GM19455 (cell line): ENCODE results near the gene GFM2.
"Not testable (repeated sequence)": the region's sequence is repeated elsewhere in the genome, so short reads cannot be mapped to it uniquely, and the experiment has no call there.

Source experiments
- ATAC-seq: cut with Tn5 transposase; IDR thresholded peaks from one replicate; pipeline ENCODE4 v1.9.1; 2021; ENCODE audit not compliant: unreplicated experiment

Gene GFM2

GRCh38 chr5:74725331-74725730, 41.6 kb downstream of the GFM2 start:
- no peak for ATAC-seq

GRCh38 chr5:74722271-74722670, 44.6 kb downstream of the GFM2 start:
- ATAC-seq: no peak

GRCh38 chr5:74717596-74717995, 49.3 kb downstream of the GFM2 start:
- no peak for ATAC-seq

- no peak for ATAC-seq
These were observed 73.7 kb downstream of the GFM2 start for GRCh38 chr5:74693191-74693590.

GRCh38 chr5:74686962-74687751, 79.8 kb downstream of the GFM2 start:
- no peak for ATAC-seq

- peak; percentile 48 for ATAC-seq
These were observed 80.8 kb downstream of the GFM2 start for GRCh38 chr5:74685979-74686631.

- ATAC-seq: peak; percentile 74
These were observed 81.7 kb downstream of the GFM2 start, which contains the start of gene HEXB for GRCh38 chr5:74684900-74685851. Gene HEXB (plus strand): TSS chr5:74685233. CDS start chr5:74685261, 28 bp downstream.

- ATAC-seq: no peak
These were observed 87.0 kb downstream of the GFM2 start for GRCh38 chr5:74679966-74680365.

- ATAC-seq: not testable (repeated sequence)
These were observed 87.6 kb downstream of the GFM2 start for GRCh38 chr5:74679300-74679699.

GRCh38 chr5:74678123-74678522, 88.8 kb downstream of the GFM2 start:
- not testable (repeated sequence) for ATAC-seq

- not testable (repeated sequence) for ATAC-seq
These were observed 90.5 kb downstream of the GFM2 start for GRCh38 chr5:74676466-74676865.

- ATAC-seq: no peak
These were observed 93.7 kb downstream of the GFM2 start for GRCh38 chr5:74673011-74673790.

GRCh38 chr5:74672215-74672877, 94.6 kb downstream of the GFM2 start:
- ATAC-seq: no peak
